Measurements from ENCODE around the gene NOX3.
"Not testable (repeated sequence)": the region's sequence is repeated elsewhere in the genome, so short reads cannot be mapped to it uniquely, and the experiment has no call there.

The NOX3 gene

DNA sequence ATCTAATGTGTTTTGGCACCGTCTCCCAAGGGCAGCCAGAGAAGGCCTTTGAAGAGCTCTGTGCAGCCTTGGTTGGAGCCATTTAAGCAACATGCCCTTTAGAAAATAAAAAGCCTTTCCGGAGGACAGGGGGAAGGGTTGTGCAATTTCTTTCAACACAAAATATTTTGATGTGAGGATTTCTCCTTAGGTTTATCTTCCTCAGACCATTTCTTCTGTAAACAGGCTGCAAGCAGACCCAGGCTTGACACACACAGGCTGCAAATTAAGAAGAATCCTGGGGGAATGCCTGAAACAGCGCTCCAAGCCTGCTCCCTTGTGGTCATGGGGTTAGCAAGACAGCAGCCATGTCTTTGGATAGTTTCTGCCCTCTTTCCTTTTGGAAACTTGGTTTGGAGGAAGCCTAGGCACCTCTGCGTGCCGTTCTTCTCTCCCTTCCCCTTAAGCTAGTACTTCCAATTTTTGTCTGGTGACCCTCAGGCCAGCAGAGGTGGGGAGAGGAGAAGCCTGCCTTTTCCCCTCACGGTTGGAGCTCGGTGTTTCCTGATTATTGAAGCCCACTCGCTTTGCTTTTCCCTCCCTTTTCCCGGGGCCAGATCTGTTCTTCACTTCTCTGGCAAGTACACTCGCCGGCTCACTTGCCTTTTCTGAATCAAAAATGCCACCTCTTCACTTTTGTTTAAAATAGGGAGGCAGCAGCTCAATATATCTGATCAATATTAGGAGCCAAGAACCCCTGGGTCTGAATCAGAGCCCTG lies 39.6 kb upstream of the NOX3 start:
- H3K4me3 Mint-ChIP-seq = no peak overlapping the region
- H3K4me1 Mint-ChIP-seq = peaks cover 5% of the 10 kb centered on the region
- H3K27ac Mint-ChIP-seq = no peak overlapping the region
- peaks cover 5% of the 10 kb centered on the region for H3K9me3 Mint-ChIP-seq
- no peaks in the 10 kb centered on the region for H3K27me3 Mint-ChIP-seq (ENCODE audit: low read depth)
- H3K36me3 Mint-ChIP-seq (ENCODE audit: low read depth) = no peaks in the 10 kb centered on the region
- TF ChIP-seq CTCF (IDR thresholded peaks at IDR 0.05; ENCODE audit: unreplicated experiment in 3 of 3) = peak; percentile 18 to 37 (median 25)

GRCh38 chr6:155493694-155494143 lies 38.1 kb upstream of the NOX3 start:
- no peaks in the 10 kb centered on the region for H3K36me3 Mint-ChIP-seq (ENCODE audit: low read depth)
- no peak for TF ChIP-seq CTCF (IDR thresholded peaks at IDR 0.05; ENCODE audit: unreplicated experiment in 3 of 3)
- peaks cover 5% of the 10 kb centered on the region for H3K4me1 Mint-ChIP-seq
- H3K9me3 Mint-ChIP-seq = peaks cover 5% of the 10 kb centered on the region
- no peak overlapping the region for H3K27ac Mint-ChIP-seq
- H3K4me3 Mint-ChIP-seq = no peak overlapping the region
- H3K27me3 Mint-ChIP-seq (ENCODE audit: low read depth) = no peaks in the 10 kb centered on the region

- no peak for TF ChIP-seq CTCF (IDR thresholded peaks at IDR 0.05; ENCODE audit: unreplicated experiment in 3 of 3)
- Mint-ChIP-seq H3K27ac (no peak overlapping the region), H3K4me1 (peaks cover 5% of the 10 kb centered on the region), H3K4me3 (no peak overlapping the region), H3K36me3 (ENCODE audit: low read depth) (no peaks in the 10 kb centered on the region), H3K9me3 (peaks cover 5% of the 10 kb centered on the region), H3K27me3 (ENCODE audit: low read depth) (peaks cover 3% of the 10 kb centered on the region)
These were observed 37.5 kb upstream of the NOX3 start for GRCh38 chr6:155493026-155493693.

DNA sequence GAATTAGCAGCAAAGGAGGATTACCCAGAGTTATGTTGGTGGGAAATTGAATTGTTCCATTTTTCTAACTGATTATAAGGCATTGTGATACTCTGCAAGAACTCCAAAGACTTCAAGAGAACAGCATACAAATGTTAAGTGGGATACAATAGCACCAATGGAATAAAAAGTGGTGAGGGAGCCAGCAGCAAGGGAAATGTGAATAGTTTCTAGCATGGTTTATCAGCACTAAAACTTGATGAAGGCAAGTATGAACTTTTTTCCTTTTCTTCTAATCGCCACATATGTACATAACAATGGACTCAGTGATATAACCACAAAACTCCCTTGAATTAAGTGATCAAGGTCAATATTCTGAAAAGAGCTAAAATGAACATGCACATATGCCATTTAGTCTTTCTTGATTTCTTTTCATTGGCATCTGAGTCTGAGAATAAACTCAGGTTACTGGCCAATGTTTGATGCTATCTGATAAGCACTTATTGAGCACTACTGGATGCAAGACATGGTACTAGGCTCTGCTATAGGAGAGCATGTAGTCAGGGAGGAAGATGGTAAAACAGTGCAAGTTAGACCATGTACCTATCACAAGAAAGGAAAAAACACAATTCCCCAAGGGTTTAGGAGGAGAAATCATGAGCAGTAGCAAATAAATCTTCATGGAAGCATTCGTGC lies 36.6 kb upstream of the NOX3 start:
- Mint-ChIP-seq H3K9me3 (peaks cover 5% of the 10 kb centered on the region), H3K4me1 (peaks cover 12% of the 10 kb centered on the region), H3K4me3 (no peak overlapping the region), H3K36me3 (ENCODE audit: low read depth) (no peaks in the 10 kb centered on the region), H3K27me3 (ENCODE audit: low read depth) (peaks cover 3% of the 10 kb centered on the region), H3K27ac (no peak overlapping the region)
- TF ChIP-seq CTCF (IDR thresholded peaks at IDR 0.05; ENCODE audit: unreplicated experiment in 3 of 3) = no peak

DNA sequence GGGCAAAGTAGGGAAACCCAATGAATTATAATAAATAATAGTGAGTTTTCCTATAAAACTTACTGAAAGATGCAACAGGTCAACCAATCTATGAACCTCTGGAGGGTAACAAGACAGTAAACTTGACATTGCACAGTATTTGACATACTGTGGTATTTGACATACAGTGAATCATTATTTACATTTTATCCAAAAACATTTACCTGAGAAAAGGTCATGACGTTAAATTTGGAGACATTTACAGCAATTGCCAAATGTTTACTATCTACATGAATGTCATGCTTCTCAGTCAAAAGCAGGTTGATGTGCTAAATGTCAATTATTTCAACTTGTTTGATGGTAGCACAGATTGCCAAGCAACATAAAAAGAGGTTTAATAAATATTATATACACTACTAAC lies 35.8 kb upstream of the NOX3 start:
- TF ChIP-seq CTCF (IDR thresholded peaks at IDR 0.05; ENCODE audit: unreplicated experiment in 3 of 3) = no peak
- H3K36me3 Mint-ChIP-seq (ENCODE audit: low read depth) = no peaks in the 10 kb centered on the region
- no peak overlapping the region for H3K4me3 Mint-ChIP-seq
- peaks cover 5% of the 10 kb centered on the region for H3K9me3 Mint-ChIP-seq
- H3K27ac Mint-ChIP-seq = no peak overlapping the region
- peaks cover 13% of the 10 kb centered on the region for H3K4me1 Mint-ChIP-seq
- H3K27me3 Mint-ChIP-seq (ENCODE audit: low read depth) = peaks cover 3% of the 10 kb centered on the region

DNA sequence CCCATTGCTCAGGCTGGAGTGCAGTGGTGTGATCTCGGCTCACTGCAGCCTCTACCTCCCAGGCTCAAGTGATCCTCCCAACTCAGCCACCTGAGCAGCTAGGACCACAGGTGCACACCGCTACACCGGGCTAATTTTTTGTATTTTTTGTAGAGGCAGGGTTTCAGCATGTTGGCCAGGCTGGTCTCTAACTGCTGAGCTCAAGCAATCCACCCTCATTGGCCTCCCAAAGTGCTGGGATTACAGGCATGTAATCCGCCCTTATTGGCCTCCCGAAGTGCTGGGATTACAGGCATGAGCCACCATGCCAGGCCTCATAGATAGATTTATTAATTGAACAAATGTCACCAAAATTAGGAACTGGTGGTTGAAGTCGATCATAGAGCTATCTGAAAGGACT lies 32.6 kb upstream of the NOX3 start:
- H3K4me3 Mint-ChIP-seq; H3K9me3 Mint-ChIP-seq; H3K27me3 Mint-ChIP-seq (ENCODE audit: low read depth); H3K36me3 Mint-ChIP-seq (ENCODE audit: low read depth); H3K27ac Mint-ChIP-seq; H3K4me1 Mint-ChIP-seq: not testable (repeated sequence)

Measured in nephron (organoid).